ENCODE results near the gene MXD3.

Gene MXD3

DNA sequence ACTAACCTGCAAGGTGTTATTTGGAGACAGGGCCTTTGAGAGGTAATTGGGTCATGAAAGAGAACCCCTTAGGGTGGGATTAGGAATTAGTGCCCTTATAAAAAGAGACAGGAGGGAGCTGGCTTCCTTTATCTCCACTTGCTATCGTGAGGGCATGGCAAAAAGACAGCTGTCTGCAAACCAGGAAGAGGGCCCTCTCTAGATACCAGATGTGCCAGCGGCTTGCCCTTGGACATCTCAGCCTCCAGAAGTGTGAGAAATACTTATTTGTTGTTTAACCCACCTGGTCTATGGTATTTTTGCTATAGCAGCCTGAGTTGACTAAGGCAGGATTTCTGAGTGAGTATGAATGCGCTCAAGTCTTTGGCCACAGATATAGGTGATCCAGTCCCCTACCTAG lies 45.0 kb upstream of the MXD3 start:
- Histone ChIP-seq H3K4me1 (ENCODE audit: insufficient read depth, insufficient read length) (peaks cover 5% of the 10 kb centered on the region), H3K9ac (ENCODE audit: insufficient read length, low read depth) (no peak overlapping the region), H3K27me3 (ENCODE audit: insufficient read depth, insufficient read length) (peaks cover 3% of the 10 kb centered on the region), H3K4me3 (ENCODE audit: insufficient read length, low read depth) (no peak overlapping the region), H3K9me3 (ENCODE audit: insufficient read depth, low read length) (peaks cover 6% of the 10 kb centered on the region; the same call in 1 of the 2 replicates), H3K36me3 (ENCODE audit: insufficient read depth, insufficient read length, low read length) (no peaks in the 10 kb centered on the region)
- no peak for DNase-seq (ENCODE audit: low read depth, low spot score)
- TF ChIP-seq ZNF274 (IDR thresholded peaks at IDR 0.05; ENCODE audit: low read depth, low read length): no peak
- TF ChIP-seq SUZ12 (IDR thresholded peaks at IDR 0.05; ENCODE audit: extremely low read depth, insufficient read depth, insufficient read length): no peak
- TF ChIP-seq YY1 (IDR thresholded peaks at IDR 0.05; ENCODE audit: insufficient read depth, insufficient read length): no peak

- Histone ChIP-seq H3K36me3 (ENCODE audit: insufficient read depth, insufficient read length, low read length) (no peaks in the 10 kb centered on the region), H3K9ac (ENCODE audit: insufficient read length, low read depth) (no peak overlapping the region), H3K4me3 (ENCODE audit: insufficient read length, low read depth) (no peak overlapping the region), H3K27me3 (ENCODE audit: insufficient read depth, insufficient read length) (peaks cover 3% of the 10 kb centered on the region), H3K4me1 (ENCODE audit: insufficient read depth, insufficient read length) (peaks cover 5% of the 10 kb centered on the region), H3K9me3 (ENCODE audit: insufficient read depth, low read length) (peaks cover 6% of the 10 kb centered on the region; the same call in 1 of the 2 replicates)
- TF ChIP-seq SUZ12 (IDR thresholded peaks at IDR 0.05; ENCODE audit: extremely low read depth, insufficient read depth, insufficient read length) (no peak), YY1 (IDR thresholded peaks at IDR 0.05; ENCODE audit: insufficient read depth, insufficient read length) (no peak), ZNF274 (IDR thresholded peaks at IDR 0.05; ENCODE audit: low read depth, low read length) (no peak)
- DNase-seq (ENCODE audit: low read depth, low spot score): no peak
Measured at GRCh38 chr5:177355868-177356168, 44.1 kb upstream of the MXD3 start.

DNA sequence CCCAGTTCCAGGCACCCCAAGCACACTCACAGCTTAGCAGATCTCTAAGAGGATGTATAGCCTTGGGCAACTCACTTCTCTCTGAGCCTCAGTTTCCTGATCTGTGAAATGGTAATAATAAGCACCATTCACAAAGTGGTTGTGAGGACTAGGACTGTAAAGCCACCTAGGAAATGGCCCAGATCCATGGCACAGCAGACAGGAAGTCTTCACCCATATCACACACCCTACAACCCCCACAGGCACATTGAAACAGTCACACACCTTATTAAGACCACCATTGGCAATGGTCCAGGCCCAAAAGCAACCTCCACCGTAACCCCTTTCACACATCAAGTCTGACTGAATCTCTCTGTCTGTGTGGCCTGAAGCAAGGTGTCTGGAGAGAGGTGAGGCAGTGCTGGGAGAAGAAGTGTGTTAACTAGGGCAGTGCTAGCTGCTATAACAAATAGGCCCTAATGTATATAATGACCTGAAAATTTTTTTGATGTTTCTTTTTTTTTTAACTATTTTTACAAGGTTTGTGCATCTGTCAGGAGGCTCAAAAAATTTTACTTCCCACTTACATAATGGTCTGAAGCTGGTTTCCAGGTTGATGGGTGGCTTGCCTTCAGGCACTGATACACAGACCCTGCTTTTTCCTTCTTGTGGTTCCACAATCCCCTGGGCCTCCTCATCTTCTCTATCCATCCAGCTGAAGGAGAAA lies 43.6 kb upstream of the MXD3 start:
- Histone ChIP-seq H3K9me3 (ENCODE audit: insufficient read depth, low read length) (peaks cover 6% of the 10 kb centered on the region; the same call in 1 of the 2 replicates), H3K27me3 (ENCODE audit: insufficient read depth, insufficient read length) (peaks cover 3% of the 10 kb centered on the region), H3K9ac (ENCODE audit: insufficient read length, low read depth) (no peak overlapping the region), H3K4me1 (ENCODE audit: insufficient read depth, insufficient read length) (peaks cover 5% of the 10 kb centered on the region), H3K4me3 (ENCODE audit: insufficient read length, low read depth) (no peak overlapping the region), H3K36me3 (ENCODE audit: insufficient read depth, insufficient read length, low read length) (peaks cover 3% of the 10 kb centered on the region)
- TF ChIP-seq SUZ12 (IDR thresholded peaks at IDR 0.05; ENCODE audit: extremely low read depth, insufficient read depth, insufficient read length) (no peak), ZNF274 (IDR thresholded peaks at IDR 0.05; ENCODE audit: low read depth, low read length) (no peak), YY1 (IDR thresholded peaks at IDR 0.05; ENCODE audit: insufficient read depth, insufficient read length) (no peak)
- no peak for DNase-seq (ENCODE audit: low read depth, low spot score)

DNA sequence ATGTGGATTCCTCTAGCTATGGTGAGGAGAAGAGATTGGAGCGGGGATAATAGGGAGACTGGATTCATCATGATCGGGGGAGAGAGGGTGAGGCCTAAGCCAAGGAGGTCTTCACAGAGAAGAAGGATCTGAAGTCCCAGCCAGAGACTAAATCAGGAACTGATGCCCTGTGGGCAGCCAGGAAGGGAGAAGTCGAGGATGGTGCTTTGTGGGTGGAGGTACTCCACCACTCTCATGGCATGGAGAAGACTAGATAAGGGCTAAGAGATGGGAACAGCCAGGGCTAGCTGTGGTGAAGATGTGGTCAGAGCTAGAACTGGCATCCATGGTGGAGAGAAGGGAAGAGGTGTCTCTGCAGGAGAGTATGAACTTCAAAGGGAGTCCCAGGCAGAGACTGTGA lies 43.0 kb upstream of the MXD3 start:
- no peak overlapping the region for H3K4me3 ChIP-seq (ENCODE audit: insufficient read length, low read depth)
- H3K36me3 ChIP-seq (ENCODE audit: insufficient read depth, insufficient read length, low read length): peaks cover 9% of the 10 kb centered on the region
- no peak for TF ChIP-seq SUZ12 (IDR thresholded peaks at IDR 0.05; ENCODE audit: extremely low read depth, insufficient read depth, insufficient read length)
- peaks cover 6% of the 10 kb centered on the region; the same call in 1 of the 2 replicates for H3K9me3 ChIP-seq (ENCODE audit: insufficient read depth, low read length)
- peaks cover 3% of the 10 kb centered on the region for H3K27me3 ChIP-seq (ENCODE audit: insufficient read depth, insufficient read length)
- no peak for DNase-seq (ENCODE audit: low read depth, low spot score)
- H3K9ac ChIP-seq (ENCODE audit: insufficient read length, low read depth): no peak overlapping the region
- peaks cover 7% of the 10 kb centered on the region for H3K4me1 ChIP-seq (ENCODE audit: insufficient read depth, insufficient read length)

DNA sequence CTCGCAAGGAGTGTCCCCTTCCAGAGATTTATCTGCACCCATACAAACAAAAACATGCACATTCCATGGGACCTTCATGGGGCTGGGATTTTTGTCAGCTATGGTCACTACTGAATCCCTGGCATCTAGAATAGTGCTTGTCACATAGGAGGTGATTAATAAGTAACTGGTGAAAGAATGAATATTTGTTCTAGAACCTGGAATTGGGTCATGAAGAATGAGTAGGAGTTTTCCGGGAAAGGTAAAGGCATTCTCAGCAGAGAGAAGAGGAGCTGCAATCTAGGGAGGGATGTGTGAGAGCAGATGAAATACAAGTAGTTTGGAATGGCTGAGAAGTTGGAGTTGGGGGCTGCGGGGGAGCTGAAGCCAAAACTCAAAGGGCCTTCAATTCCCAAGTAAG lies 42.6 kb upstream of the MXD3 start:
- no peak overlapping the region for H3K4me3 ChIP-seq (ENCODE audit: insufficient read length, low read depth)
- peaks cover 3% of the 10 kb centered on the region for H3K27me3 ChIP-seq (ENCODE audit: insufficient read depth, insufficient read length)
- peaks cover 14% of the 10 kb centered on the region for H3K36me3 ChIP-seq (ENCODE audit: insufficient read depth, insufficient read length, low read length)
- peaks cover 6% of the 10 kb centered on the region; the same call in 1 of the 2 replicates for H3K9me3 ChIP-seq (ENCODE audit: insufficient read depth, low read length)
- peaks cover 7% of the 10 kb centered on the region for H3K4me1 ChIP-seq (ENCODE audit: insufficient read depth, insufficient read length)
- TF ChIP-seq YY1 (IDR thresholded peaks at IDR 0.05; ENCODE audit: insufficient read depth, insufficient read length) (no peak), SUZ12 (IDR thresholded peaks at IDR 0.05; ENCODE audit: extremely low read depth, insufficient read depth, insufficient read length) (no peak), ZNF274 (IDR thresholded peaks at IDR 0.05; ENCODE audit: low read depth, low read length) (no peak)
- H3K9ac ChIP-seq (ENCODE audit: insufficient read length, low read depth): no peak overlapping the region
- no peak for DNase-seq (ENCODE audit: low read depth, low spot score)

DNA sequence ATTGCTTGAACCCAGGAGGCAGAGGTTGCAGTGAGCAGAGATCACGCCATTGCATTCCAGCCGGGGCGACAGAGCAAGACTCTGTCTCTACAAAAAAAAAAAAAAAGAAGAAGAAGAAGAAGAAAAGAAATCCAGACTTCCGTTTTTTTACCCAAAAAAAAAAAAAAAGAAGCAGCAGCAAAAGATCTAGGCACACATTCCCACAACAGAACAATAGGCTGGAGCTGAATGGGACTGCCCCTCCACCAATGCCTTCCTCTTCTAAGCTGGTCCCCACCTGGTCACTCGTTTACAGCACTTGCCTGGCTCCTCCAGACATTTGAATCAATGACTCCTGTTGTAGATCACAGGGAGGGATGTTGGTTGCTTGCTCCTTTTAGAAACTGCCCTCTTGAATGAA lies 41.4 kb upstream of the MXD3 start:
- Histone ChIP-seq H3K4me1 (ENCODE audit: insufficient read depth, insufficient read length) (peaks cover 4% of the 10 kb centered on the region), H3K9ac (ENCODE audit: insufficient read length, low read depth) (no peak overlapping the region)

GRCh38 chr5:177351392-177352329 lies 40.0 kb upstream of the MXD3 start, which contains the start of gene LMAN2:
Gene LMAN2, minus strand, starts transcription at chr5:177351668. Its CDS starts 21 bp downstream, at chr5:177351647.
- peaks cover 25% of the 10 kb centered on the region for H3K36me3 ChIP-seq (ENCODE audit: insufficient read depth, insufficient read length, low read length)
- peaks cover 3% of the 10 kb centered on the region for H3K4me1 ChIP-seq (ENCODE audit: insufficient read depth, insufficient read length)
- peaks cover 3% of the 10 kb centered on the region for H3K27me3 ChIP-seq (ENCODE audit: insufficient read depth, insufficient read length)
- peak within 1 kb of the TSS; percentile 97 for H3K9ac ChIP-seq (ENCODE audit: insufficient read length, low read depth)
- peaks cover 6% of the 10 kb centered on the region; the same call in 1 of the 2 replicates for H3K9me3 ChIP-seq (ENCODE audit: insufficient read depth, low read length)
- peak; percentile 77 for DNase-seq (ENCODE audit: low read depth, low spot score)
- peak; percentile 52 for TF ChIP-seq YY1 (IDR thresholded peaks at IDR 0.05; ENCODE audit: insufficient read depth, insufficient read length)
- TF ChIP-seq ZNF274 (IDR thresholded peaks at IDR 0.05; ENCODE audit: low read depth, low read length): no peak
- TF ChIP-seq SUZ12 (IDR thresholded peaks at IDR 0.05; ENCODE audit: extremely low read depth, insufficient read depth, insufficient read length): no peak
- peak within 1 kb of the TSS; percentile 97 for H3K4me3 ChIP-seq (ENCODE audit: insufficient read length, low read depth)

More for the DNA sequence above, 41.4 kb upstream of the MXD3 start:
- H3K27me3 ChIP-seq (ENCODE audit: insufficient read depth, insufficient read length): peaks cover 3% of the 10 kb centered on the region
- peaks cover 6% of the 10 kb centered on the region; the same call in 1 of the 2 replicates for H3K9me3 ChIP-seq (ENCODE audit: insufficient read depth, low read length)
- no peak overlapping the region for H3K4me3 ChIP-seq (ENCODE audit: insufficient read length, low read depth)
- H3K36me3 ChIP-seq (ENCODE audit: insufficient read depth, insufficient read length, low read length): peaks cover 18% of the 10 kb centered on the region
- DNase-seq (ENCODE audit: low read depth, low spot score): no peak
- TF ChIP-seq SUZ12 (IDR thresholded peaks at IDR 0.05; ENCODE audit: extremely low read depth, insufficient read depth, insufficient read length): no peak
- TF ChIP-seq ZNF274 (IDR thresholded peaks at IDR 0.05; ENCODE audit: low read depth, low read length): no peak
- no peak for TF ChIP-seq YY1 (IDR thresholded peaks at IDR 0.05; ENCODE audit: insufficient read depth, insufficient read length)

Data from NT2/D1 (cell line).